GM12873 (cell line): ENCODE data around the gene EHF.

ENCODE experiments used
- TF ChIP-seq, protein P1 (sequence below): IDR thresholded peaks from 2 replicates; pipeline ENCODE4 v1.5.1; 2012; ENCODE audit warnings: low read depth, mild to moderate bottlenecking, moderate library complexity, low read length, control low read depth; ENCODE audit not compliant: insufficient read depth; ENCODE audit errors: missing control alignments

The EHF gene

DNA sequence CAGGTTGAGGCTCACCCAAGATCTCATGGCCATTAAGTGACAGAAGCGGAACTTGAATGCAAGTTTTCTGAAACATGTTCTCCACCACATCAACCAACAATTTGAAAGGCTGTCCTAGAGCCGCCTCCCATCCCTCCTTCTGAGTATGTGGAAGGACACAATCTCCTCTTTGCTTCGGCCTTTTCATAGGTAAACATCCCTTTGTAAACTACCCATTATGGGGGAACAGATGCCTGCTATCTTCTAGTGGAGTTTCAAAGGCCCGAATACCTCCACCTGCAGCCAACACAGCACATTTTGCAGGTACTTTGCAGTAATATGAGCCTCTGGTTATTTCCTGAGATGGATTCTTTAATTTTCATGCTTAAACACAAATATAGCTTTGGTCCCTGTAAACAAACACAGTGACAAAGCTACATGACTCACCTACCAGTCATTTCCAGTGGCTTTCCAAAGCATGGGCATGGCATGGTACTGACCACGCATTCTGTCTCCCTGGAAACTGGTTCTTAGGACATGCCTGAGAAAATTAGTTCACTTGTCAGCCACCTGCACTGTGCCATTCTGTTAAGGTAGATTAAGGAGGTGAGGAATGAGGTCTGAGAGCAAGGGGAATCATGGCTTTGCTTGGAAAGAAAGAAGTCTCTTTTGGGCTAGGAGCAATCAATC is 60.2 kb downstream of the EHF start:
- TF ChIP-seq, protein P1, sequence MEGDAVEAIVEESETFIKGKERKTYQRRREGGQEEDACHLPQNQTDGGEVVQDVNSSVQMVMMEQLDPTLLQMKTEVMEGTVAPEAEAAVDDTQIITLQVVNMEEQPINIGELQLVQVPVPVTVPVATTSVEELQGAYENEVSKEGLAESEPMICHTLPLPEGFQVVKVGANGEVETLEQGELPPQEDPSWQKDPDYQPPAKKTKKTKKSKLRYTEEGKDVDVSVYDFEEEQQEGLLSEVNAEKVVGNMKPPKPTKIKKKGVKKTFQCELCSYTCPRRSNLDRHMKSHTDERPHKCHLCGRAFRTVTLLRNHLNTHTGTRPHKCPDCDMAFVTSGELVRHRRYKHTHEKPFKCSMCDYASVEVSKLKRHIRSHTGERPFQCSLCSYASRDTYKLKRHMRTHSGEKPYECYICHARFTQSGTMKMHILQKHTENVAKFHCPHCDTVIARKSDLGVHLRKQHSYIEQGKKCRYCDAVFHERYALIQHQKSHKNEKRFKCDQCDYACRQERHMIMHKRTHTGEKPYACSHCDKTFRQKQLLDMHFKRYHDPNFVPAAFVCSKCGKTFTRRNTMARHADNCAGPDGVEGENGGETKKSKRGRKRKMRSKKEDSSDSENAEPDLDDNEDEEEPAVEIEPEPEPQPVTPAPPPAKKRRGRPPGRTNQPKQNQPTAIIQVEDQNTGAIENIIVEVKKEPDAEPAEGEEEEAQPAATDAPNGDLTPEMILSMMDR, result no peak

DNA sequence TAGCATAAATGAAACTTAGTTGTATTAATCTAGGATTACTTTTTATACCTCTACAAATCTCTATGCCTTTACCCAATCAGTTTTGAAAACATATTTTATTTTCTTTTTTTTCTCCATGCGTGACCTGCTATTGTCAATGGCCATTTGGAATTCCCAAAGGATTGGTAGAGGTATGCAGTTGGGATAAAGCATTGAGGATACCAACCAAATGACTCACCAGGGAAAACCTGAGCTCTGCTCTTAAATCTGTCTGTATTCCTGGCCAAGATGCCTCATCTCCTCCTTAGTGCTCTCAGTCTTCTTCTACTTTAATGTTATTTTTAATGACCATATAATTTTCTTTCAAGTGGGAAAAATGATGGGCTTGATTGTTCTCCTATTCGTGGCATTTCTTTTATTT is 61.9 kb downstream of the EHF start:
- TF ChIP-seq, protein P1, result no peak

DNA sequence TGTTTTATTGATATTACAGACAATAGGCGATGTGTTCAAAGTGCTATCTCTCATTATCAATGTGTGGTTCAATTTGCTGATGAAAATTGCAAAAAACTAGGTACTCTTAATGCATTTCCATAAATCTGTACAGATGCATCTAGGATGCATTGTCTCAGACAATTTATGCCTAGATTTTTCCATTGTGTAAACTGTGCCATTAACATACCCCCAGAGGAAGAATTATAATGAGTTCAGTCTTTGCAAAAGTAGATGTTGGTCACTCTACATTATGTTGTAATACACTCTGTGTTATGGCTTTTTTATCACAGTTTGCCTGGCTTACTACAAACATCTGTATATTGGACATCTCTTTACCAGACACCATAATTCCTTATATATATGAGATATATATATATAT is 62.5 kb downstream of the EHF start:
- TF ChIP-seq, protein P1, result no peak

DNA sequence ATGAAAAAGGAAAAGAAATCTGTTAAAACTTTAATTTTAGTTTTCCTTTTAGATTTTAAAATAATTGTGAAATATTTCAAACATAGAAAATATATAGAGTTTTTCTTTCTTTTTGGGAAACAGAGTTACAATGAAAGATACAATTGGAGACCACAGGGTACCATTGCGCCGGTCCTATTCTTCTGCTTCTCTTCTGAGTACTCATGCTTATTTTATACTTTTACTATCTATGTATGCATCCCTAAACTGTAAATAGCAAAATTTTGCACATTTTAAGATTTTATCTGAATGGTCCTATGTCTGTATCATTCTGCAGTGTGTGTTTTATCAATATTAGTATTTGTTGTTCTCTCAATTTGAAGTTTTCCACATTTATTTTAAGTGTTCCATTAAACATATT is 65.0 kb downstream of the EHF start:
- TF ChIP-seq, protein P1, result no peak

DNA sequence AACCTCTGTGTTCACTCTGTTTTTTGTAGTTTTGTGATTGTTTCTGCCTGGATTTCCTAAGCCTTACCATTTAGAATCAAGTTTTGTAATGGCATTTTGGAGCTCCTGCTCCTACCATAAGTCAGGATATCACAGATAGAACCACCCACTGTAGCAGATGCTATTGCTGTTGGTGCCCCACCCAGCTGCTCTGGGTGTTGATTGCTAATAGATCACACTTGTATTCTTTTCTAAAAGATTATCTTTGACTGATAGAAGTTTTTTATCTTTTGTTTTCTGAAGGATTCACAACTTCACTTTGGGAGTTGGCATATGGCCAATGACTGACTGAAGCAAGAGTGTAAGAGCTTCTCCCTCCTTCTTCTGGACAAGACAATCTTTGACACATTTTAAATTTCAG is 76.0 kb downstream of the EHF start:
- TF ChIP-seq, protein P1, result no peak

DNA sequence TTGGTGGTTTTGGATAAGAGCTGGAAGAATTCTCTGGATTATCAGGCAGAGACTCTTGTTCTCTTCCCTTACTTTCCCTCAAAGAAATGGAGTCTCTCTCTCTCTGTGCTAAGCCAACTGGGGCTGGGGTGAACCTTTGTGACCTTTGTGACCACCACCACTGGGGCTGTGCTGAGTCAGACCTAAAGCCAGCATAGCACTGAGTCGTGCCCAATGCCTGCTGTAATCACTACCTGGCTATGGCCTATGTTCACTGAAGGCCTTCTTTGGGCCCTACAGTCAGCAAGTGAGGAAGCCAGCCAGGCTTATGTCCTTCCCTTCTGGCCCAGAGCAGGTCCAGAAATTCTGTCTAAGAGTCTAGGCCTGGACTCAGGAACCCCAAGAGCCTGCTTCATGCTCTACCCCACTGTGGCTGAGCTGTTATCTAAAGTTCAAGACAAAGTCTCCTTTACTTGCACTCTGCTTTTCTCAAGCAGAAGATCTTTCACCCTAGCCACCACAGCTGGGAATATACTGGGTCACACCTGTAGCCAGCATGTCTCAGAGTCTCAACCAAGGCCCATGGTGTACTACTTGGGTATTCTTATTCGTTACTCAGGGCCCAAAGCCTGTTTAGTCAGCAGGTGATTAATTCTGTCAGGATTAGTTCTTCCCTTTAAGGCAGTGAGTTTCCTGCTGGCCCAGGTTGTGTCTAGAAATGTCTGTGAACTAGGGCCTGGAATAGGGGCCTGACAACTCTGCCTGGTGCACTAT is 86.0 kb downstream of the EHF start:
- TF ChIP-seq, protein P1, result no peak

DNA sequence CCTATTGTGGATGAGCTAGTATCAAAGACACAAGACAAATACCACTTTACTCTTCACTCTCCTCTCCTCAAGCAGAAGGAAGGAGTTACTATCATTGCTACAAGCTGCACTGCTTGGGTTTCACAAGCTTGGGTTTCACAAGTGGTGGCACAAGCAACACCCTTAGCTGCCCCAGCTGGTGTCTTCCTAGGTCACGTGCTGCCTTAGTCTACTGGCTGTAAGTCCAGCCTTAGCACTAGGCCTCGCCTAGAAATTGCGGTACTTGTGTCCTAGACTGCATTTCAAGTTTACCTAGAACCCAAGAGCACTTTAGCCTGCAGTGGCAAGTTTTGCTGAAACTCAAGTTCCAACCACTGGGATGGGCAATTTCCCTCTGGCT is 86.6 kb downstream of the EHF start:
- TF ChIP-seq, protein P1, result no peak
